Ovary (tissue), 3 donors: ENCODE results near the gene WNT5A.

Experiments used
- CTCF ChIP-seq, 3 donors: fragments of 450-650 bp in 2 of 3; fragments of 200-600 bp in 1 of 3; IDR thresholded peaks; one replicate each; pipeline versions ENCODE4 v1.5.1 to v1.8.0; 2016 to 2022; ENCODE audit warnings: antibody characterized with exemption in 3 of 3, mild to moderate bottlenecking in 1 of 3
- EP300 ChIP-seq: sonication (generic); formaldehyde crosslinking; IDR thresholded peaks from one replicate; pipeline ENCODE4 v1.6.1; 2017; ENCODE audit warnings: antibody characterized with exemption
- POLR2A ChIP-seq: fragments of 450-650 bp; IDR thresholded peaks from one replicate; pipeline ENCODE4 v1.6.1; 2017; ENCODE audit warnings: antibody characterized with exemption, mild to moderate bottlenecking, moderate library complexity
- donor health status: DM: no; HTN: no; CAD: no.

DNA sequence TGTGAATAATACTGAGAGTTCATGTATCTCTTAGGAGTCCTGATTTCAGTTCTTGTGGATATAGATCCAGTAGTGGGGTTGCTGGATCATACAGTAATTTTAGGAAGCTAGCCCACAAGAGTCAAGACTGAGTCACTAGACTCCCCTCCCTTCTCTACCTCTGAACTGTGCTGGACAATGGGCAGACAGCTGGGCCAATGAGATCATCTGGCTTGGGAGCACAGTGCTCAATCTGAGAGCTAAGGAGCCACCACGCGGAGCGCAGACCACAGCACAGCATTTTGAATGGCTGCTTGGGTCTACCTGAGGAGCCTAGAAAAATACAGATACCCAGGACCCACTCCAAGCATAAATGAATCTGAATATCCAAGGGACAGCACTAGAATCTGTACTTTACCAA, 32.5 kb downstream of the WNT5A start:
- TF ChIP-seq CTCF (IDR thresholded peaks at IDR 0.05): no peak
- no peak for TF ChIP-seq POLR2A
- no peak for TF ChIP-seq EP300
